Mesenchymal stem cell (in vitro differentiated cells and primary cell): ENCODE results near the gene GALNT10. TPM values are rescaled to one million over a fixed set of nuclear protein-coding genes. Genes with fewer than 3 reads are reported as not detected.

Experiments
- DNase-seq: peaks from one replicate; pipeline ENCODE4 v3.0.0-alpha.2; 2013
- H2AFZ ChIP-seq: one replicate; pipeline ENCODE4 v1.6.1; 2013; ENCODE audit warnings: low read depth, mild to moderate bottlenecking, control low read depth, inconsistent platforms, low read length, moderate library complexity
- H2AK5ac ChIP-seq: 2 replicates; pipeline ENCODE4 v1.6.1; 2013; ENCODE audit warnings: low read length, moderate library complexity, mild to moderate bottlenecking, inconsistent platforms; ENCODE audit not compliant: severe bottlenecking
- H2BK120ac ChIP-seq: one replicate; pipeline ENCODE4 v1.6.1; 2013; ENCODE audit warnings: low read depth, mild to moderate bottlenecking, inconsistent platforms, low read length, moderate library complexity
- H2BK12ac ChIP-seq, 2 experiments: one replicate each; pipeline ENCODE4 v1.6.1; 2013; ENCODE audit warnings: inconsistent platforms in 2 of 2, low read length in 2 of 2, mild to moderate bottlenecking in 2 of 2, moderate library complexity in 2 of 2, control low read depth in 1 of 2
- H2BK15ac ChIP-seq: one replicate; pipeline ENCODE4 v1.6.1; 2013; ENCODE audit warnings: mild to moderate bottlenecking, low read depth, inconsistent platforms; ENCODE audit not compliant: poor library complexity, severe bottlenecking
- H2BK5ac ChIP-seq: 2 replicates; pipeline ENCODE4 v1.6.1; 2013; ENCODE audit warnings: low read depth, mild to moderate bottlenecking, low read length, control low read depth, inconsistent platforms; ENCODE audit not compliant: poor library complexity, severe bottlenecking
- H3K14ac ChIP-seq, 2 experiments: one replicate each; pipeline ENCODE4 v1.6.1; 2013; ENCODE audit warnings: inconsistent platforms in 2 of 2, low read length in 2 of 2, control low read depth in 1 of 2, mild to moderate bottlenecking in 1 of 2, moderate library complexity in 1 of 2
- H3K18ac ChIP-seq, 2 experiments: one replicate each; pipeline ENCODE4 v1.6.1; 2013; ENCODE audit warnings: inconsistent platforms in 2 of 2, low read length in 2 of 2, control low read depth in 1 of 2, low read depth in 1 of 2, mild to moderate bottlenecking in 1 of 2
- H3K23ac ChIP-seq, 2 experiments: one replicate each; pipeline ENCODE4 v1.6.1; 2013; ENCODE audit warnings: inconsistent platforms in 2 of 2, low read length in 2 of 2, mild to moderate bottlenecking in 2 of 2, moderate library complexity in 2 of 2, control low read depth in 1 of 2
- H3K27ac ChIP-seq: 2 replicates; pipeline ENCODE4 v1.5.1; 2013; ENCODE audit warnings: mild to moderate bottlenecking, moderate library complexity, low read length, control low read depth, inconsistent platforms; ENCODE audit not compliant: poor library complexity, severe bottlenecking
- H3K27me3 ChIP-seq, 2 experiments: 2 replicates each; pipeline versions ENCODE4 v1.6.1 to v1.7.0; 2013; ENCODE audit warnings: low read length in 2 of 2, mild to moderate bottlenecking in 2 of 2, moderate library complexity in 2 of 2, control low read depth in 1 of 2, inconsistent platforms in 1 of 2; ENCODE audit not compliant: control insufficient read depth in 1 of 2, insufficient read depth in 1 of 2
- H3K36me3 ChIP-seq, 2 experiments: 2 replicates each; pipeline versions ENCODE4 v1.6.1 to v1.7.0; 2013; ENCODE audit warnings: low read length in 2 of 2, control low read depth in 1 of 2, inconsistent platforms in 1 of 2, low read depth in 1 of 2, mild to moderate bottlenecking in 1 of 2; ENCODE audit not compliant: insufficient read depth in 2 of 2, control insufficient read depth in 1 of 2
- H3K4ac ChIP-seq, 2 experiments: one replicate each; pipeline ENCODE4 v1.6.1; 2013; ENCODE audit warnings: inconsistent platforms in 2 of 2, low read length in 2 of 2, mild to moderate bottlenecking in 2 of 2, moderate library complexity in 2 of 2, control low read depth in 1 of 2, low read depth in 1 of 2
- H3K4me1 ChIP-seq: 2 replicates; pipeline ENCODE4 v1.6.1; 2013; ENCODE audit warnings: low read depth, low read length, control low read depth; ENCODE audit not compliant: control insufficient read depth, insufficient read depth
- H3K4me2 ChIP-seq: 2 replicates; pipeline ENCODE4 v1.6.1; 2013; ENCODE audit warnings: low read length, mild to moderate bottlenecking, inconsistent platforms; ENCODE audit not compliant: poor library complexity, severe bottlenecking
- H3K4me3 ChIP-seq, 2 experiments: 2 replicates each; pipeline versions ENCODE4 v1.5.1 to v1.7.0; 2013; ENCODE audit warnings: low read length in 2 of 2, mild to moderate bottlenecking in 2 of 2, control low read depth in 1 of 2, low read depth in 1 of 2; ENCODE audit not compliant: insufficient read depth in 1 of 2
- H3K79me1 ChIP-seq: replicated peaks from 2 replicates; pipeline ENCODE4 v1.6.1; 2013; ENCODE audit warnings: mild to moderate bottlenecking, control low read depth, low read length, inconsistent platforms; ENCODE audit not compliant: poor library complexity, severe bottlenecking
- H3K9ac ChIP-seq: 2 replicates; pipeline ENCODE4 v1.7.0; 2013; ENCODE audit warnings: mild to moderate bottlenecking, low read length, moderate library complexity
- H3K9me3 ChIP-seq: 2 replicates; pipeline ENCODE4 v1.7.0; 2013; ENCODE audit warnings: mild to moderate bottlenecking, low read length; ENCODE audit not compliant: control insufficient read depth
- H4K8ac ChIP-seq: one replicate; pipeline ENCODE4 v1.6.1; 2013; ENCODE audit warnings: inconsistent platforms, mild to moderate bottlenecking, low read length, moderate library complexity
- H4K91ac ChIP-seq: one replicate; pipeline ENCODE4 v1.6.1; 2013; ENCODE audit warnings: mild to moderate bottlenecking, low read length, inconsistent platforms
- WGBS: methylation state at CpG from one replicate; pipeline ENCODE4 v1.1.7; 2013; ENCODE audit warnings: mixed read lengths; 5-methylcytosine and 5-hydroxymethylcytosine counted together
- small RNA-seq: library from polyadenylated mRNA; stranded (forward); fragments of <200 nt; extraction: miRNeasy Mini kit (QIAGEN cat#:217004); gene quantifications from one replicate; pipeline ENCODE3, GENCODE V24; 2013; ENCODE audit warnings: low read depth

GALNT10 gene

GRCh38 chr5:154470137-154470536 is 279.6 kb downstream of the GALNT10 start:
- no peak overlapping the region for H4K8ac ChIP-seq
- H2BK12ac ChIP-seq, result no peak overlapping the region
- no peak overlapping the region for H4K91ac ChIP-seq
- H3K79me1 ChIP-seq, result no peaks in the 10 kb centered on the region
- DNase-seq, result no peak
- no peak overlapping the region for H3K4me3 ChIP-seq
- WGBS, result no CpG with 5 or more reads among the region's 2 CpGs
- no peak overlapping the region for H3K9ac ChIP-seq
- no peak overlapping the region for H3K4me2 ChIP-seq
- no peak overlapping the region for H3K4ac ChIP-seq
- no peaks in the 10 kb centered on the region for H3K36me3 ChIP-seq
- H2AK5ac ChIP-seq, result no peak overlapping the region
- H2AFZ ChIP-seq, result no peak overlapping the region
- H2BK120ac ChIP-seq, result no peak overlapping the region
- H3K27me3 ChIP-seq, result peaks cover 70 to 73% of the 10 kb centered on the region in 2 experiments
- H3K23ac ChIP-seq, result no peak overlapping the region
- no peaks in the 10 kb centered on the region for H3K9me3 ChIP-seq
- H2BK5ac ChIP-seq, result no peak overlapping the region
- no peak overlapping the region for H3K14ac ChIP-seq
- H2BK15ac ChIP-seq, result no peak overlapping the region
- H3K4me1 ChIP-seq, result peaks cover 14% of the 10 kb centered on the region
- no peak overlapping the region for H3K27ac ChIP-seq
- H3K18ac ChIP-seq, result no peak overlapping the region

Small RNA genes within 50 kb of the gene (small RNA-seq; reads per million reads assigned to genes)
- 7.2 reads per million, percentile 69 among the genes with 10 or more reads in this experiment for gene MIR1294
- gene RN7SL655P, result not detected
